ENCODE measurements around the gene CCNJ.
"Not testable (repeated sequence)": the region's sequence is repeated elsewhere in the genome, so short reads cannot be mapped to it uniquely, and the experiment has no call there.

The CCNJ gene, protein sequence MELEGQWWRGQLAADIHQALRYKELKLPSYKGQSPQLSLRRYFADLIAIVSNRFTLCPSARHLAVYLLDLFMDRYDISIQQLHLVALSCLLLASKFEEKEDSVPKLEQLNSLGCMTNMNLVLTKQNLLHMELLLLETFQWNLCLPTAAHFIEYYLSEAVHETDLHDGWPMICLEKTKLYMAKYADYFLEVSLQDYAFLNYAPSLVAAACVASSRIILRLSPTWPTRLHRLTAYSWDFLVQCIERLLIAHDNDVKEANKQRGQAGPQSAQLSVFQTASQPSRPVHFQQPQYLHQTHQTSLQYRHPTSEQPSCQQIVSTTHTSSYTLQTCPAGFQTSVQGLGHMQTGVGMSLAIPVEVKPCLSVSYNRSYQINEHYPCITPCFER

DNA sequence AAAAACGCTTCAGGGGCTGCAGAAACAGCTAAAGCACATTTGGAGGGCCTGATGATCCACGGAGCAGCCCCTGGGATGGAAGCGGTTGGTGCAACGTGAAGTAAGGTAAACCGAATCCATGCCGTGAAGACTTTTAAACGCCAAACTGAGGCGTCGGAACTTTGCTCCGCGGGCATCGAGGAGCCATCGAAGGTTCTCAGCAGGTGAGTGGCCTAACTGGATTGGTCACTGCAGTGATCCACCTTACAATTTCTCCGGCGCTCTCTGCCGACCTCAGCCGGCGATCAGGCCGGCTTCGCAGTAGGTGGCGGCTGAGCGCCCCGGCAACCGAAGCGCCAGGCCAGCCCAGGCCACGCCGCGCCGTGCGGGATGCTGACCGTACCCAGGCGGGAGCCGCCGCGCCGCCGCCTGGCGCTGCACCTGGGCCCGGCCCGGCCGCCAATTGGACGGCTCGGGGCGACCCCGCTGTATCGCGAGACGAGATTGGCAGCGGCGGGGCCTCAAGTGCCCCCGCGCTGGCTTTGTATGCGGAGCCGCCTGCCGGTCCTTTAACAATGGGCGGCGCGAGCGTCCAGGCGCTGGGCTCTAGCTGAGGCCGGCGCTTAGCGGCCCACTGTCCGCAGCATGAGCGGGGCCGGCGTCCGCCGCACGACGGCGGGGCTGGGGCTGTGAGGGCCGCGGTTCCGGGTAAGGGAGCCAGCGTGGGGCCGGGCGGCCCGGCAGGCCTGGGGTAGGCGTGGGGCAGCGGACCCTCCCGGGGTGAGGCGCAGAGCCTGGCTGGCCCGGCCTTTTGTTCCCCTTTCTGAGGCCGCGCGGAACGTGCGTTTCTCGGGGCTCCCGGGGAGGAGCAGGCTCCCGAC lies at the start of gene CCNJ:
Gene CCNJ, plus strand, starts transcription at position 551 of the 860 bp plus-strand sequence. CDS start 811 bp downstream, outside the sequence.
- in situ Hi-C loops (cut with HindIII; ENCODE audit: low pct_ligation_motif_present, low pct_unique_long_range_greater_than_20kb, low sequenced_read_pairs): no loop called here
- peak; percentile 95 for DNase-seq

DNA sequence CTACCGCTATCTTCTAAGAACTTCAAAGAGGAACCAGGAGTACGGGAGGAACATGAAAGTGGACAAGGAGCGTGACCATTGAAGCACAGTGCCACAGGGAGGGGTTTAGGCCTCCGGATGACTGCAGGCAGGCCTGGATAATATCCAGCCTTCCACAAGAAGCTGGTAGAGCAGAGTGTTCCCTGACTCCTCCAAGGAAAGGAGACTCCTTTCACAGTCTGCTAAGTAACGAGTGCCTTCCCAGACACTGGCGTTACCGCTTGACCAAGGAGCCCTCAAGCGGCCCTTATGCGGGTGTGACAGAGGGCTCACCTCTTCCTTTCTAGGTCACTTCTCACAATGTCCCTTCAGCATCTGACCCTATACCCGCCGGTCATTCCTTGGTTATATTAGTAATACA lies 49.0 kb upstream of the CCNJ start:
- DNase-seq; in situ Hi-C loops (cut with HindIII; ENCODE audit: low pct_ligation_motif_present, low pct_unique_long_range_greater_than_20kb, low sequenced_read_pairs): not testable (repeated sequence)

DNA sequence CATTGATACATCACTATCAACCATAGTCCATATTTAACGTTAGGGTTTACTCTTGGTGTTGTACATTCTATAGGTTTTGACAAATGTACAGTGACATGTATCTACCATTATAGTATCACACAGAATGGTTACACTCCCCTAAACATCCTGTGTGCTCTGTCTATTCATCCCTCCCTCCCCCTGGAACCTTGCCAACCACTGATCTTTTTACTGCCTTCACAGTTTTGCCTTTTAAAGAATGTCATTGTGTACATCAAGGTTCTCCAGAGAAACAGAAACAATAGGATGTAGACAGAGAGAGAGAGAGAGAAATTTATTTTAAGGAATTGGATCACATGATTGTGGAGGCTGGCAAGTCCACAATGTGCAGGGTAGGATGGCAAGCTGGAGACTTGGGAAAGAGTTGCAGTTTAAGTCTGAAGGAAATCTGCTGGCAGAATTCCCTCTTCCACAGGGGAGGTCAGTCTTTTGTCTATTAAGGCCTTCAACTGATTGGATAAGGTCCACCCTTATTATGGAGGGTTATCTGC lies 45.1 kb upstream of the CCNJ start:
- no peak for DNase-seq
- in situ Hi-C loops (cut with HindIII; ENCODE audit: low pct_ligation_motif_present, low pct_unique_long_range_greater_than_20kb, low sequenced_read_pairs): no loop called here

DNA sequence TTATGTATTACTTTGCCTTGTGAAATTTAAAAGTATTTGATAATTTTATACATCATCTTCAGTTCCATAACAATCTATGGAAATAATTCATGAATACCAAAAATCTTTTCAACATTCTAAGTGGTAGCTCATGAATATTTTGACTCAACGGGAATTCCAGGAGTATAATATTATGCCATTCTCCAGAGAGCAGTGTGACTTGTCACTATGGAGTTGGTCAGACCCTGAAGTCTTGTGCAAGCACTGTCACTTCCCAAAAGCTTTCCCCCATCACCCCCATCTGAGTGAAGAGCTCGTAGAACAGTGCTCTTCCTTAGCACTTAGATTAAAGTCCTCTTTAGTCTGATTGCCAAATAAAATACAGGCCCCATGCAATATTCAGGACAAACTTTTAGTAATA lies 29.4 kb upstream of the CCNJ start:
- DNase-seq: no peak
- in situ Hi-C loops (cut with HindIII; ENCODE audit: low pct_ligation_motif_present, low pct_unique_long_range_greater_than_20kb, low sequenced_read_pairs): no loop called here

DNA sequence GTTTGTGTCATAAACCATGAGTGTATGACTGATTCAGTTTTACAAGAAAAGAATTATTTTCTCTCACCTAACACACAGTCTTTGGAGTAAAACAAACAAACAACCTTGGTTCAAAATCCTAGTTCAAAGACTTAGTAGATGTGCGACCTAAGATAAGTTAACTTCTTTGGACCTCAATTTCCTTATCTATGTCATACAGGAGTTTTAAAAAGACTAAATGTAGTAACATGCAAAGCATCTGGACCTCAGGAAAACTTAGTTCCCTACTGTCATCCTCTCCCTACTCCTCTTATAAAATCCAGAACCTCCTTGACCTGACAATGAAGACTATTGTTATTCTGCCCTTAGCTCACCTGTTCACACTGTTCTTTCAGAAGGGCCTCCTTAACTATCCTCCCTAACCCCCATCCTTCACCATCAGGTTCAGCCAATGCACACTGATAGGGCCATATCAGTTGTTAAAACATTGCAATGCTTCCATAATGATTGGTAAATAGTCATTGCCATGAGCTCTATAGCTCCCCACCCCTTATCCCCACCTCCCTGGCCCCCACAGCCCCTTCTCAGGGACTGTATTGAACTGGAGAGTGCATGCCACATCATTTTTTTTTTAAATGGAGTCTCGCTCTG lies 28.8 kb upstream of the CCNJ start:
- DNase-seq: no peak
- in situ Hi-C loops (cut with HindIII; ENCODE audit: low pct_ligation_motif_present, low pct_unique_long_range_greater_than_20kb, low sequenced_read_pairs): no loop called here

- in situ Hi-C loops (cut with HindIII; ENCODE audit: low pct_ligation_motif_present, low pct_unique_long_range_greater_than_20kb, low sequenced_read_pairs): no loop called here
- peak; percentile 74 for DNase-seq
These were observed 26.1 kb upstream of the CCNJ start for GRCh38 chr10:96017191-96017687.

GRCh38 chr10:96021332-96021731 lies 22.1 kb upstream of the CCNJ start:
- DNase-seq: no peak
- in situ Hi-C loops (cut with HindIII; ENCODE audit: low pct_ligation_motif_present, low pct_unique_long_range_greater_than_20kb, low sequenced_read_pairs): no loop called here

- in situ Hi-C loops (cut with HindIII; ENCODE audit: low pct_ligation_motif_present, low pct_unique_long_range_greater_than_20kb, low sequenced_read_pairs): no loop called here
- DNase-seq: no peak
These were observed 20.6 kb upstream of the CCNJ start for GRCh38 chr10:96022739-96023138.

DNA sequence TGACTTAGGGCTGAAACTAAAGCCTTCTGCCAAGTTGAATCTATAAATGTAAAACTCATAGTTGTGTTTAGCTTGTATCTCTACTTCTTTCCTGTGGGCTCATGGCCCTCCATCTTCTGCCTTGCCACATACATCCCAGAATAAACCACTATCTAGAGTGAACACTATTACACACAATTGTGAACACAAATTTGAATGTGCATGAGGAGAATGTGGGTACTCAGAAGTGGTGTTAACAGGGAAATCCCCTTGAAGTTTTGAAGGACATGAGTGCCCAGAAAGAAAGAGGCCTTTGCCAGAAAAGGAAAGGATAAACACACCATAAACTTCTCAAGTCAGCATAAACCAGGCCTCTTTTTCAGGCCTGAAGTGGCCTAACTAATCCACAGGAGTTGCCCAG lies 20.2 kb upstream of the CCNJ start:
- DNase-seq: no peak
- in situ Hi-C loops (cut with HindIII; ENCODE audit: low pct_ligation_motif_present, low pct_unique_long_range_greater_than_20kb, low sequenced_read_pairs): no loop called here

DNA sequence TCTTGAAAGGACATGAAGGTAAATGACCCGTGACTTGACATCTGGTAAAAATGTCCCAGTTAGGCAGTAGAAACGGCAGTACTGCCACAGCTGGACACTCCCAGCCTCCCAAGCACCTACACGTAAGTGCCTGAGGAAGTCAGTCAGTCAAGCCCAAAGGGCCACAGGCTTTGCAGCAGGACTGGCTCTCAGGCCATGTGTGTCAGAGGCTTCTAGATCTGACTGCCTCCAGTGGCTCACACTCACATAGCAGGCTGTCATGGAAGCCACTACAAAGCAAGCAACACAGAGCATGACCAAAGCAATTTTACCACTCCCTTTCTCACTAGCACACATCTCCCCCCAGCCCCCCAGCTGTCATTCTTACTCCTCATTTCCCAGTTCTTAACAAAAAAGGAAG lies 17.8 kb upstream of the CCNJ start:
- peak; percentile 35 for DNase-seq
- in situ Hi-C loops (cut with HindIII; ENCODE audit: low pct_ligation_motif_present, low pct_unique_long_range_greater_than_20kb, low sequenced_read_pairs): no loop called here

DNA sequence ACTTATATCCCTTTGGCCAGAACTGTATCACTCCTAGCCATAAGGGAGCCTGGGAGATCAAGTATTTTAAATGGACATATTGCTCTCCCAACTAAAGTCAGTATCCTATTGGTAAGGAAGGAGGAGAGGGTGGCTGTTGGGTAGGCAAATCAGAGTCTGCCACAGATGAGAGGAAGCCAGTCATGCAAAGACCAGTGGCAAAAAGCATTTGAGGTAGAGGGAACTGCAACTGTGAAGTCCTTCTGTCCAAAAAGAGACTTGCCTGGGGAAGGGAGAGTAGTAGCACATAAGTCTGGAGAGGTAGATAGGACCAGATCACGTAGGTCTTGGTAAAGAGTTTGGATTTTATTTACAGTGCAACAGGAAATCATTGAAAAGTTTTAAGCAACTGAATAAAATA lies 8.8 kb upstream of the CCNJ start:
- in situ Hi-C loops (cut with HindIII; ENCODE audit: low pct_ligation_motif_present, low pct_unique_long_range_greater_than_20kb, low sequenced_read_pairs): no loop called here
- peak; percentile 30 for DNase-seq

- no peak for DNase-seq
- in situ Hi-C loops (cut with HindIII; ENCODE audit: low pct_ligation_motif_present, low pct_unique_long_range_greater_than_20kb, low sequenced_read_pairs): no loop called here
These were observed 4.7 kb upstream of the CCNJ start for GRCh38 chr10:96038476-96039387.

- in situ Hi-C loops (cut with HindIII; ENCODE audit: low pct_ligation_motif_present, low pct_unique_long_range_greater_than_20kb, low sequenced_read_pairs): no loop called here
- no peak for DNase-seq
These were observed 2.2 kb upstream of the CCNJ start for GRCh38 chr10:96041146-96041545.

DNA sequence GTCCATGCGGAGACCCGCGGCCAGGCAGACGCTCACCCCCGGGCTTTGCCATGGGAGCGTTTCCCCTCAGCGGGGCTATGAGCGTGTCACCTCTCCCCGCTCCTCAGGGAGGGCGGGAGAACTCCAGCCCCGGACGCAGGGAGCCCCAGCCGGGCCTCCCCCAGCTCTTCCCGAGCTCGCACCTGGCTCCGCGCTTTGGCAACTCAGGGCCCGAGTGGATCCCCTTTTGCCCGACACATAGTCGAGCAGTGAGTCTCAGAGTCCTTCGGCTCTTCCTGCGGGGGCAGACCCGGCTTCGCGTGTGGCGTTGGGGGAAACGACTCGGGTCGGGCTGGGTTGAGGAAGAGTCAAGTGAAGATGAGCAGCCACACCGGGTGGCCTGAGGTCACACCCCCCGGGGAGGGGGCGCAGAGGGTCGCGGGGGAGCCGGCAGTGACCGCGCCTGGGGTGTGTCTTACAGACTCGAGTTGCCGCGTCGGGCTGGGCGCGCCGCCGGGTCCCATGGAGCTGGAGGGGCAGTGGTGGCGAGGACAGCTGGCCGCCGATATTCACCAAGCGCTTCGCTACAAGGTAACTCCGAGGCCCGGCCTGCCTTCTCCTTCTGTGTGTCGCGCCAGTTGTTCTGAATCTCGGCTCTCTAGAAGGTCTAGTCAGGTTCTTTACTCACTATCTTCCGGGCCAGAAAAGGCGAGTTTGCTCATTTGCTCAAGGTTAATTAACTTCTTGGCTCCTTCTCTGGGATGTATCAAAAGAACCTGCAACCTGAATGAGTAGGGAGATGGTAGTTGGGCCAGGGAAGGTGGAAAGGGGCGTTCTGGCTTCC lies 721 bp downstream of the CCNJ start:
- in situ Hi-C loops (cut with HindIII; ENCODE audit: low pct_ligation_motif_present, low pct_unique_long_range_greater_than_20kb, low sequenced_read_pairs): no loop called here
- peak; percentile 47 for DNase-seq

DNA sequence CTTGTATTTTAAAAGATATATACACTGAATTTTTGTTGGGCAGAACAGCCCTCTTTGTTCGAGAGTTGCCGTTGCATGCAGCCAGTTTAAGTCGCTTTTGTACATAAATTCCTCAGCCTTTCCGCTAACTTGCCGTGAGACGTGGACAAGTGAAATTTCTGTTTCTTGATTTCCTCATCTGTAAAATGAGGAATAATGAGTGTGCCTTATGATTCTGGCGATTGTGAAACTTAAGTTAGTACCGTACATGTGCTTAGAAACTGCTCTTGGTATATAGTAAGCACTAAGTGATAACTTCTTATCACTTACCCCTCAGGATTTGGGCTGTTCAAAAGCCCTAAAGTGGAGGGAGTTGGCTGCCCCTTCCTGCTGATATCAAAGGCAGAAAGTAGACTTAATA lies 1.4 kb downstream of the CCNJ start:
- peak; percentile 21 for DNase-seq

GRCh38 chr10:96046546-96046945 lies 3.2 kb downstream of the CCNJ start:
- in situ Hi-C loops (cut with HindIII; ENCODE audit: low pct_ligation_motif_present, low pct_unique_long_range_greater_than_20kb, low sequenced_read_pairs): no loop called here
- DNase-seq: no peak

More for the DNA sequence above, 1.4 kb downstream of the CCNJ start:
- in situ Hi-C loops (cut with HindIII; ENCODE audit: low pct_ligation_motif_present, low pct_unique_long_range_greater_than_20kb, low sequenced_read_pairs): no loop called here

- peak; percentile 13 for DNase-seq
- in situ Hi-C loops (cut with HindIII; ENCODE audit: low pct_ligation_motif_present, low pct_unique_long_range_greater_than_20kb, low sequenced_read_pairs): no loop called here
These were observed 3.7 kb downstream of the CCNJ start for GRCh38 chr10:96047004-96047649.

All from ACHN (cell line).